ENCODE data around the gene GJE1.

GJE1 gene

GRCh38 chr6:142167071-142167470, 34.3 kb downstream of the GJE1 start:
- H3K27me3 ChIP-seq (ENCODE audit: control insufficient read depth in 1 of 2, insufficient read depth in 2 of 2, low read length in 2 of 2): no peaks in the 10 kb centered on the region
- H3K4me3 ChIP-seq (ENCODE audit: low read depth in 1 of 2, low read length in 2 of 2): no peak overlapping the region
- no peak overlapping the region for H3K27ac ChIP-seq (ENCODE audit: low read depth, low read length)
- no peaks in the 10 kb centered on the region for H3K9me3 ChIP-seq (ENCODE audit: low read length)
- no peak overlapping the region for H3K9ac ChIP-seq (ENCODE audit: low read length)
- H3K4me1 ChIP-seq (ENCODE audit: insufficient read depth, low read length): no peaks in the 10 kb centered on the region
- H3K36me3 ChIP-seq (ENCODE audit: insufficient read depth, low read length): peaks cover 17% of the 10 kb centered on the region

GRCh38 chr6:142167486-142167885, 34.8 kb downstream of the GJE1 start:
- no peak overlapping the region for H3K27ac ChIP-seq (ENCODE audit: low read depth, low read length)

GRCh38 chr6:142171351-142171750, 38.6 kb downstream of the GJE1 start:
- no peaks in the 10 kb centered on the region for H3K27me3 ChIP-seq (ENCODE audit: control insufficient read depth in 1 of 2, insufficient read depth in 2 of 2, low read length in 2 of 2)
- no peaks in the 10 kb centered on the region for H3K9me3 ChIP-seq (ENCODE audit: low read length)
- H3K36me3 ChIP-seq (ENCODE audit: insufficient read depth, low read length): peaks cover 33% of the 10 kb centered on the region
- H3K4me1 ChIP-seq (ENCODE audit: insufficient read depth, low read length): no peaks in the 10 kb centered on the region
- no peak overlapping the region for H3K4me3 ChIP-seq (ENCODE audit: low read depth in 1 of 2, low read length in 2 of 2)
- no peak overlapping the region for H3K9ac ChIP-seq (ENCODE audit: low read length)
- no peak overlapping the region for H3K27ac ChIP-seq (ENCODE audit: low read depth, low read length)

More at GRCh38 chr6:142167486-142167885, 34.8 kb downstream of the GJE1 start:
- peaks cover 17% of the 10 kb centered on the region for H3K36me3 ChIP-seq (ENCODE audit: insufficient read depth, low read length)
- H3K9ac ChIP-seq (ENCODE audit: low read length): no peak overlapping the region
- no peaks in the 10 kb centered on the region for H3K9me3 ChIP-seq (ENCODE audit: low read length)
- no peaks in the 10 kb centered on the region for H3K27me3 ChIP-seq (ENCODE audit: control insufficient read depth in 1 of 2, insufficient read depth in 2 of 2, low read length in 2 of 2)
- no peaks in the 10 kb centered on the region for H3K4me1 ChIP-seq (ENCODE audit: insufficient read depth, low read length)
- no peak overlapping the region for H3K4me3 ChIP-seq (ENCODE audit: low read depth in 1 of 2, low read length in 2 of 2)

GRCh38 chr6:142172758-142173157, 40.0 kb downstream of the GJE1 start:
- no peaks in the 10 kb centered on the region for H3K4me1 ChIP-seq (ENCODE audit: insufficient read depth, low read length)
- H3K27ac ChIP-seq (ENCODE audit: low read depth, low read length): no peak overlapping the region
- H3K4me3 ChIP-seq (ENCODE audit: low read depth in 1 of 2, low read length in 2 of 2): no peak overlapping the region
- H3K9me3 ChIP-seq (ENCODE audit: low read length): peaks cover under 1% of the 10 kb centered on the region
- H3K36me3 ChIP-seq (ENCODE audit: insufficient read depth, low read length): peaks cover 35% of the 10 kb centered on the region
- no peaks in the 10 kb centered on the region for H3K27me3 ChIP-seq (ENCODE audit: control insufficient read depth in 1 of 2, insufficient read depth in 2 of 2, low read length in 2 of 2)
- no peak overlapping the region for H3K9ac ChIP-seq (ENCODE audit: low read length)

GRCh38 chr6:142173980-142174379, 41.3 kb downstream of the GJE1 start:
- Histone ChIP-seq H3K27ac (ENCODE audit: low read depth, low read length) (no peak overlapping the region), H3K36me3 (ENCODE audit: insufficient read depth, low read length) (peaks cover 31% of the 10 kb centered on the region), H3K4me3 (ENCODE audit: low read depth in 1 of 2, low read length in 2 of 2) (no peak overlapping the region), H3K4me1 (ENCODE audit: insufficient read depth, low read length) (no peaks in the 10 kb centered on the region), H3K9ac (ENCODE audit: low read length) (no peak overlapping the region), H3K9me3 (ENCODE audit: low read length) (peaks cover 5% of the 10 kb centered on the region), H3K27me3 (ENCODE audit: control insufficient read depth in 1 of 2, insufficient read depth in 2 of 2, low read length in 2 of 2) (no peaks in the 10 kb centered on the region)

GRCh38 chr6:142174703-142175102, 42.0 kb downstream of the GJE1 start:
- no peak overlapping the region for H3K9ac ChIP-seq (ENCODE audit: low read length)
- peaks cover 31% of the 10 kb centered on the region for H3K36me3 ChIP-seq (ENCODE audit: insufficient read depth, low read length)
- H3K4me1 ChIP-seq (ENCODE audit: insufficient read depth, low read length): no peaks in the 10 kb centered on the region
- no peak overlapping the region for H3K4me3 ChIP-seq (ENCODE audit: low read depth in 1 of 2, low read length in 2 of 2)
- no peak overlapping the region for H3K27ac ChIP-seq (ENCODE audit: low read depth, low read length)
- no peaks in the 10 kb centered on the region for H3K27me3 ChIP-seq (ENCODE audit: control insufficient read depth in 1 of 2, insufficient read depth in 2 of 2, low read length in 2 of 2)
- H3K9me3 ChIP-seq (ENCODE audit: low read length): peaks cover 5% of the 10 kb centered on the region

GRCh38 chr6:142178129-142178528, 45.4 kb downstream of the GJE1 start:
- H3K27ac ChIP-seq (ENCODE audit: low read depth, low read length): no peak overlapping the region
- H3K27me3 ChIP-seq (ENCODE audit: control insufficient read depth in 1 of 2, insufficient read depth in 2 of 2, low read length in 2 of 2): no peaks in the 10 kb centered on the region
- peaks cover 19% of the 10 kb centered on the region for H3K36me3 ChIP-seq (ENCODE audit: insufficient read depth, low read length)
- H3K4me1 ChIP-seq (ENCODE audit: insufficient read depth, low read length): no peaks in the 10 kb centered on the region
- H3K4me3 ChIP-seq (ENCODE audit: low read depth in 1 of 2, low read length in 2 of 2): no peak overlapping the region
- no peak overlapping the region for H3K9ac ChIP-seq (ENCODE audit: low read length)
- peaks cover 5% of the 10 kb centered on the region for H3K9me3 ChIP-seq (ENCODE audit: low read length)

GRCh38 chr6:142182004-142182403, 49.3 kb downstream of the GJE1 start:
- Histone ChIP-seq H3K4me1 (ENCODE audit: insufficient read depth, low read length) (no peaks in the 10 kb centered on the region), H3K9me3 (ENCODE audit: low read length) (peaks cover 5% of the 10 kb centered on the region), H3K27ac (ENCODE audit: low read depth, low read length) (no peak overlapping the region), H3K27me3 (ENCODE audit: control insufficient read depth in 1 of 2, insufficient read depth in 2 of 2, low read length in 2 of 2) (no peaks in the 10 kb centered on the region), H3K9ac (ENCODE audit: low read length) (no peak overlapping the region), H3K36me3 (ENCODE audit: insufficient read depth, low read length) (peaks cover 4% of the 10 kb centered on the region), H3K4me3 (ENCODE audit: low read depth in 1 of 2, low read length in 2 of 2) (no peak overlapping the region)

- H3K4me3 ChIP-seq (ENCODE audit: low read depth in 1 of 2, low read length in 2 of 2): no peak overlapping the region
- no peaks in the 10 kb centered on the region for H3K4me1 ChIP-seq (ENCODE audit: insufficient read depth, low read length)
- H3K36me3 ChIP-seq (ENCODE audit: insufficient read depth, low read length): no peaks in the 10 kb centered on the region
- H3K9me3 ChIP-seq (ENCODE audit: low read length): no peaks in the 10 kb centered on the region
- H3K27me3 ChIP-seq (ENCODE audit: control insufficient read depth in 1 of 2, insufficient read depth in 2 of 2, low read length in 2 of 2): no peaks in the 10 kb centered on the region
- no peak overlapping the region for H3K27ac ChIP-seq (ENCODE audit: low read depth, low read length)
- no peak overlapping the region for H3K9ac ChIP-seq (ENCODE audit: low read length)
Observed at GRCh38 chr6:142183351-142183750, 50.6 kb downstream of the GJE1 start.

GRCh38 chr6:142184307-142184706, 51.6 kb downstream of the GJE1 start:
- H3K27ac ChIP-seq (ENCODE audit: low read depth, low read length): no peak overlapping the region
- no peaks in the 10 kb centered on the region for H3K9me3 ChIP-seq (ENCODE audit: low read length)
- H3K9ac ChIP-seq (ENCODE audit: low read length): no peak overlapping the region
- no peaks in the 10 kb centered on the region for H3K27me3 ChIP-seq (ENCODE audit: control insufficient read depth in 1 of 2, insufficient read depth in 2 of 2, low read length in 2 of 2)
- no peak overlapping the region for H3K4me3 ChIP-seq (ENCODE audit: low read depth in 1 of 2, low read length in 2 of 2)
- H3K4me1 ChIP-seq (ENCODE audit: insufficient read depth, low read length): no peaks in the 10 kb centered on the region
- H3K36me3 ChIP-seq (ENCODE audit: insufficient read depth, low read length): no peaks in the 10 kb centered on the region
